ENCODE data around the gene SEC22C.
"Not testable (repeated sequence)": the region's sequence is repeated elsewhere in the genome, so short reads cannot be mapped to it uniquely, and the experiment has no call there.

SEC22C gene

DNA sequence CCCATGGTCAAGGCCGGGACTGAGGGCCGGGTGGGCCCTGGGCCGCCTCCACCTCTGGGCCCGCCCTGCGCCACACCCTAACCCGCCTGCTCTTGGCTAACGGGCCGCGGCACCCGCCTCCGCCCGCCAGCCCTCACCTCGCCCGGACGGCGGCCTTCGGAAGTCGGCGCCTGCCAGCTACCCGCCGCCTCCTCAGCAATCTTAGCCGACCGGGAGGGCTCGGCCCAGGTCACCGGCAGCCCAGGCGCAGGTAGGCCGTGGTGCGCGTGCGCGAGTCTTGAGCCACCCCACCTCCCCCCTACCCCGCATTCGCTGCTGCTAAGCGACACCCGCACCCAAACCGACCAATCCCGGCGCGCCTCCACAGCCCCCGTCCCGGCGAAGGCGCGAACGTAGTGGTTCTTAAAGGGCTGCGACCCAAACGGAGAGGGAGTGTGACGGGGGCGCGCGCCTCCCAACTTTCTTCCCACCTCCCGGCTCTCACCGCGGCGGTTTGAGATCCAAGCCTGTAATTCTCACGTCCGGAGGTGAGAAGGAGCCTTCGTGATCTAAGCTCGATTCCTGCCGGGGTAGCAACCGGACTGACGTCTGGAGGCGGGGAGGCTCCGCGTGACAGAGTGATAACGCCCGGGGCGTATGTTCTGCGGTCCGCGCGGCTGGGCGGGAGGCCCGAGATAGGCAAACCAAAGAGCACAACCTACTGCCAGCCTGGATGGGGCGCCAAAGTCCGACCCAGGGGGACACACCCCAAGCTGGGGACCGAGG lies at the start of gene SEC22C:
TSS of gene SEC22C (minus strand) at position 259 of the 765 bp plus-strand sequence. CDS start 12,921 bp downstream, outside the sequence.
- DNase-seq (ENCODE audit: low spot score), result peak; percentile 99

GRCh38 chr3:42613462-42613861 lies 31.7 kb upstream of the SEC22C start:
- DNase-seq (ENCODE audit: low spot score), result peak; percentile 16

DNA sequence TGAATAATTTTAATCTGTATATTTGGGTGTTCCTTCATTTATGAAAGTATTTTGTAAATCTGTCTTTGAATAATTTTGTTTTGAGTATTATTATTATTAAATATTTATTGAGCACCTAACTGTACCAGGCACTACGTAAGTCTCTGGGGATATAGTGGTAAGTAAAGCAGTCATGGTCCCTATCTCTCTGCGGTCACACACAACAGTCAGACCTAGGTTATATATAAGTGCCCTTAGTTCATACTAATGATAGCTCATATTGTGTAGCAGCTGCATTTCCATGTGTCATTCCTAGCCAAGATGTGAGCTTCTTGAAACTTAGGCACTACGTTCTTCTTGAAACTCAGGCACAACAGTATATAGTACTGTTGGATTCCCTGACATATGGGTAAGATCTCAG lies 31.2 kb upstream of the SEC22C start:
- DNase-seq (ENCODE audit: low spot score), result no peak

DNA sequence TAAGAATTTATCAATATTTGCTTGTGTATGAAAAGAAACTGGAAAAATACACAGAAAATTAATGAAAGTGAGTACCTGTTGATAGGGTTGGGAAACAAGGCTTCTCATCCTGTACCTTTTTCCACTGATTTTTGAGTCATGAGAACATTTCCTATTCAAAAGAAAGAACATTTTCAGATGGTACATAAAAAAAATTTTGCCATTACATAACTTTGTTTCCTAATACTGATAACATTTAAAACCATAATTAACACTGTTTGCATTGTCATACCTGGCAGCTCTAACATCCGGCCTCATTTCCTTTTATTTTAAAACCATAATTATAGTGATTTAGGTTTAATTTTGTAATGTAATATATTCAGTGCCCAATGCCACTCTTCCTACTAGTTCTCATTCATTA lies 30.4 kb upstream of the SEC22C start:
- DNase-seq (ENCODE audit: low spot score), result no peak

- no peak for DNase-seq (ENCODE audit: low spot score)
These were observed 29.2 kb upstream of the SEC22C start for GRCh38 chr3:42610976-42611375.

- DNase-seq (ENCODE audit: low spot score), result no peak
These were observed 26.8 kb upstream of the SEC22C start for GRCh38 chr3:42608581-42608980.

DNA sequence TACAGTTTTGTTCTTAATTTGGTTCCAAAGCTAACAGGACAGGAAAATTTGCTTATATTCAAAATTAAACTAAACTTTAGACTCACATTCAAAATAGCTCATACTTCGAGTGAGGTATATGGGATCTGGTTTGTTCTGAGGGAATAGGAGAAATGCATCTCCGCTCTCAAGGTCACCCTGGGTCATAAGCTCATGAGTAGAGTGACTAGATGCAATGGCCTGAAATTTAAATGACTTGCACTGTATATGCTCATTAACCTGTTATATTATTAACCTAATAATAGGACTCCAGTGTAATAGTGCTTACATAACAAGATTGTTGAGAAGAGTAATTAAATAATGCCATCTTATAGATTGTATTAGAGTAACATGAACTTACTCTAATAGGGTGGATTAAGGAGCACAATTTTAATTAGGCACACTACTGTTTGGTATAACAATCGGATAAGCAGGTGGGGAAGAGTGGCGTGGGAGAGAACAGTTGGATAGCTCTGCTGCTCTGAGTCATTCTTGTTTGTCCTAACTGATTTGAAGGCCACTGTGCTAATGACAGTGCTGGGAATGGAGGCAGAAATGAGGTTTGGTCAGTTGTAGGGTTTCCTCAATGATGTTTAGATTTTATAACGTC lies 23.9 kb upstream of the SEC22C start:
- DNase-seq (ENCODE audit: low spot score), result no peak

- no peak for DNase-seq (ENCODE audit: low spot score)
These were observed 21.2 kb upstream of the SEC22C start for GRCh38 chr3:42602961-42603360.

GRCh38 chr3:42601896-42602581 lies 20.3 kb upstream of the SEC22C start:
- DNase-seq (ENCODE audit: low spot score), result no peak

GRCh38 chr3:42600958-42601675 lies 19.4 kb upstream of the SEC22C start:
- peak; percentile 73 for DNase-seq (ENCODE audit: low spot score)

DNA sequence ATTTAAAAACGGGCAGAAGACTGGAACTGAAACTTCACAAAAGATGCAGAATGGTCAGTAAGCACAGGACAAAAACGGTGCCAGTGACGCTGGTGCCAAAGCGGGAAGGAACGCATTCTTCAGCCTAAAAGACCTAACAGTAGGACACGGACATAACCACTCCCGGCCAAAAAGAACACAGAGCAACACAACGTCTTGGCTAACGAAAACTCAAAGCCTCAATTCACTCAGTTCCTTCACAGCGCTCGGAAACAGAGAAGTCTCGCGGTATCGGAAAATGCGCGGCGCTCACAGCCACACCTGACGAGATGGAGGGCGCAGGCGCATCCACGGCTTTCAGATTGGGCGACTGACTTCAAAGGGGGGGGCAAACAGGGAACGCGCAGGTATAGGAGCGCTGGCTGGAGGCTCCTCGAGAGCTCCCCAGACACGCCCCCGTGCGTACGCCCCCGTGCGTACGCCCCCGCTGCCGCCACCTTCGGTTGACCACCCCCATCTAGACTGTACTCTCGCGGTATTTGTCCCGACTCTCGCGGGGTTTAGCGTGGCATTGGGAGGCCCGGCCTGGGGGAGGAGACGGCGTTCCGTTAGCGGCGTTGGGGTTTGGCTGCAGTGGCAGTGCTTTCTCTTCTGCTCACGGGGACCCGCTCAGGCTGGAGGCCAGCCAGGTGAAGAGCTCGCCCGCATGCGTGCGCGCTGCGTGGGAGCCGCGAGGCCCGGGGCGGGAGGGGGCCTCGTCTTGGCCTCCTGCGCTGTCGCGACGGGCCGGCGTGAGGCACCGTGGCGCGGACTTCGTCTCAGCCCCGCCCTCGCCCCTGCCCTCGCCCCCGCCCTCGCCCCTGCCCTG lies 18.6 kb upstream of the SEC22C start, which contains the start of gene NKTR:
TSS of gene NKTR (plus strand) at position 576 of the 847 bp plus-strand sequence. CDS start 321 bp downstream, outside the sequence.
- peak; percentile 94 for DNase-seq (ENCODE audit: low spot score)

DNA sequence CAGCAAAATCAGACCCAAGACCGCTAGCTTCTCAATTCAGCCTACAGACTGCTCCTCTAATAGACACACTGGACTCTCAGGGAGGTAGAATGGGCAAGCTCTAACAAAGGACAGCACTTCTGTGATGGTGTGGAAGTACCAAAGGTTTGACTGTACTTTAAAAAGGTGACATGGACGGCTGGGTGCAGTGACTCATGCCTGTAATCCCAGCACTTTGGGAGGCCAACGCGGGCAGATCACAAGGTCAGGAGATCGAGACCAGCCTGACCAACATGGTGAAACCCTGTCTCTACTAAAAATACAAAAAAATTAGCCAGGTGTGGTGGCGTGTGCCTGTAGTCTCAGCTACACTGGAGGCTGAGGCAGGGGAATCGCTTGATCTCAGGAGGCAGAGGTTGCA lies 15.3 kb upstream of the SEC22C start:
- DNase-seq (ENCODE audit: low spot score), result not testable (repeated sequence)

DNA sequence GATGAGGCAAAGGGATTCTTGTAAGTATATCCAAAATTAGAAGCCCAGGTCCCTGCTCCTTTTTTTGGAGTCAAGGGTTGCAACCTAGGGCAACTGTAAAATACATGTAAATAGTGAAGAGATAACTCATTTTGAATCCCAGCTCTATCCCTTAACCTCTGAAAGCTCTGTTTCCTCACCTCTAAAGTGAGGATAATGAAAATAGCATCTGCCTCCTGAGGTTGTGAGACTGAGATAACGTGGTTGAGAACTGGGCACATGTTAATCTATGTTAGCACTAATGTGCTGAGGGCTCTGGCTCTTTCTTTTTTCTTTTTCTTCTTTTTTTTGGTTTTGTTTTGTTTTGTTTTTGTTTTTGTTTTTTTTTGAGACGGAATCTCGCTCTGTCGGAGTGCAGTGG lies 13.9 kb upstream of the SEC22C start:
- no peak for DNase-seq (ENCODE audit: low spot score)

- no peak for DNase-seq (ENCODE audit: low spot score)
These were observed 11.9 kb upstream of the SEC22C start for GRCh38 chr3:42593635-42594034.

DNA sequence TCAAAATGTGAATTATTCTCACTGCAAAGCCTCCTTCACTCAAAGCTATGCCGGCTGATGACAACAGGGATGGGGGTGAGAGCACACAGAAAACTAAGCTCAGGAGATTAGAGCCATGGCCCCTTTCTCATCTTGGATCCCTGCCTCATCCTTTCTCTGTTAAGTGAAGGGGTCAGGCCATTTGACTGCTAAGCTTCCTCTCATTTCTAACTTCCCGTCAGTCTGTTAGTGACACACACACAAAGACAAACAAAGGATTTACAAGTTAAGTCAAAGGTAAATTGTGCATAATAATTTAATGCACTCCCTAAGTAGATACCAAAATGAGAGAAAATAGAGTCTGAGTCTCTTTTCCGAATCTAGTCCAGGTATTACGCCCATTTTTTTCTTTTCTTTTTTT lies 10.0 kb upstream of the SEC22C start:
- DNase-seq (ENCODE audit: low spot score), result no peak

- no peak for DNase-seq (ENCODE audit: low spot score)
These were observed 9.4 kb upstream of the SEC22C start for GRCh38 chr3:42590989-42591756.

DNA sequence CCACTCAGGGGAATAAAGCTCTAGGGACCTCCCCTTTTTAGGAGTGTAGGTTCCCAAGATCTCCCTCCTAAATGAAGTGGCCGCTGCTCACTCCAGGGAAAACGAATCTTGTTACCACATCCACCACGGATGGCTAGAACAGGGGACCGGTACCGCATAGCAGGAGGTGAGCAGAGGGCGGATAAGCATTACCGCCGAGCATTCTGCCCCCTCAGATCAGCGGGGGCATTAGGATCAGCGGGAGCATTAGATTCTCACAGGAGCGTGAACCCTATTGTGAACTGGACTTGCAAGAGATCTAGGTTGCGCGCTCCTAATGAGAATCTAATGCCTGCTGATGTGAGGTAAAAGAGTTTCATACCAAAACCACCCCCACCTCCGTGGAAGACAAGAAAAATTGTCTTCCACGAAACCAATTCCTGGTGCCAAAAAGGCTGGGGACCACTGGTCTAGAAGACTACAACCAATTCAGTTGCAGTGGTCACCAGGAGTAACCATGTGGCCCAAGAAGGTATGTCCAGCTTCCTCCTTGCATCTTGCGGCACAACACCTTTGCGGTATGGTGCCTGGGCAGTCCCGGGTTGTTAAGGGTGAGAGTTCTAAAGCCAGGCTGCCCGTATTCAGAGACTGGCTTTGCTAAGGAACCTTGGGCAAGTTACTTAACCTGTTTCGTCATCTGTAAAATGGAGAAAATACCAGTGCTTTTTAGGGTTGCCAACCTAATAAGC lies 7.8 kb upstream of the SEC22C start:
- no peak for DNase-seq (ENCODE audit: low spot score)

- no peak for DNase-seq (ENCODE audit: low spot score)
These were observed 6.9 kb upstream of the SEC22C start for GRCh38 chr3:42588625-42589024.

- DNase-seq (ENCODE audit: low spot score), result no peak
These were observed 805 bp upstream of the SEC22C start for GRCh38 chr3:42582474-42583070.

- DNase-seq (ENCODE audit: low spot score), result no peak
These were observed 413 bp downstream of the SEC22C start for GRCh38 chr3:42581400-42581708.

Data from GM03348 (cell line).